Measurements from ENCODE around the gene COL4A5. TPM values are rescaled to one million over a fixed set of nuclear protein-coding genes. Genes with fewer than 3 reads are reported as not detected.

The COL4A5 gene
- total and polyA plus RNA-seq, 12 donors: 5.1 to 13.5 (median 10.8) TPM

- intact Hi-C loops (cut with DNase I): loop anchor here in 1 of 10 donors (10.0 kb wide), 1 partner anchor 82 kb away; no protein-coding TSS in a partner anchor
- Histone ChIP-seq H3K36me3 (no peaks in the 10 kb centered on the region), H3K27ac (no peak overlapping the region), H3K4me3 (no peak overlapping the region), H3K27me3 (peaks cover 0 to 39% (median 0%) of the 10 kb centered on the region in 7 donors), H3K9me3 (no peaks in the 10 kb centered on the region), H3K4me1 (peaks cover 0 to 4% (median 0%) of the 10 kb centered on the region in 9 donors)
- TF ChIP-seq, protein P1, sequence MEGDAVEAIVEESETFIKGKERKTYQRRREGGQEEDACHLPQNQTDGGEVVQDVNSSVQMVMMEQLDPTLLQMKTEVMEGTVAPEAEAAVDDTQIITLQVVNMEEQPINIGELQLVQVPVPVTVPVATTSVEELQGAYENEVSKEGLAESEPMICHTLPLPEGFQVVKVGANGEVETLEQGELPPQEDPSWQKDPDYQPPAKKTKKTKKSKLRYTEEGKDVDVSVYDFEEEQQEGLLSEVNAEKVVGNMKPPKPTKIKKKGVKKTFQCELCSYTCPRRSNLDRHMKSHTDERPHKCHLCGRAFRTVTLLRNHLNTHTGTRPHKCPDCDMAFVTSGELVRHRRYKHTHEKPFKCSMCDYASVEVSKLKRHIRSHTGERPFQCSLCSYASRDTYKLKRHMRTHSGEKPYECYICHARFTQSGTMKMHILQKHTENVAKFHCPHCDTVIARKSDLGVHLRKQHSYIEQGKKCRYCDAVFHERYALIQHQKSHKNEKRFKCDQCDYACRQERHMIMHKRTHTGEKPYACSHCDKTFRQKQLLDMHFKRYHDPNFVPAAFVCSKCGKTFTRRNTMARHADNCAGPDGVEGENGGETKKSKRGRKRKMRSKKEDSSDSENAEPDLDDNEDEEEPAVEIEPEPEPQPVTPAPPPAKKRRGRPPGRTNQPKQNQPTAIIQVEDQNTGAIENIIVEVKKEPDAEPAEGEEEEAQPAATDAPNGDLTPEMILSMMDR (IDR thresholded peaks at IDR 0.05): no peak
- DNase-seq (no peak), ATAC-seq (no peak)
- WGBS, 2 donors: 94 to 100% methylated on average over 1 of the region's 1 CpG
Observed at GRCh38 chrX:108396986-108397385, 42.7 kb upstream of the COL4A5 start.

DNA sequence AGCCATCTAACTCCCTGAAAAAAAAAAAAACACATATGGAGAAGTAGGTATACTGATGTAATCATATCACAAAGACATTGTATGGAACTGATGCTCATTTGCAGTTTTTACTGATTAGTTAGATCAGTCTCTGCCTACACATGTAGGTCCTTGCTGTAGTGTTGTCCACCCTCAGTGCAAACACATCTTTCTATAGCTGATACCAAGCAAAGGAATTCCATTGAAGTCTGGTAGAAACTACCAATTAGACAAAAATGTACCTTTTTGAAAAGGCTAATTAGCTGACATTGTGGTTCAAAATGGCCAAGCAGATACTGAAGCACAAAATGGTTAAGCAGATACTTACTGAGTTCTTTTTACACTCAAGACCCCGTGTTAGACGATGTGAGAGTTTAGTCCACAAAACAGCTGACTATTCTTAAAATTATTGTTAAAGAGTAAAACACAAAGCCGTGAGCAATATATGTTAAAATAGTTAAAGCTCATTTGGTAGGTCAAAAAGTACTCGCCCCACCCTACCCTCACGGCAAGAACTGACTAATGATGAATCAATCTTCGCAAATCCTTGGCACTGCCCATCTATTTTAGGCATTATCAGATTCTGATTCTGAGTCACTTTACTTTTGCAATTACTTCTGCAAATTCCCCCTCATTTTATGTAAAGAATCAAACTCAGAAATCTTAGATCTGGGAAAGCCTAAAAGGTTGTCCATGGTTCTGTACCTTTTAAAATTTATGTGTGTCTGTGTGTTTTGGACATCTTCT is 41.8 kb upstream of the COL4A5 start:
- TF ChIP-seq, protein P1 (IDR thresholded peaks at IDR 0.05): no peak
- Histone ChIP-seq H3K9me3 (no peaks in the 10 kb centered on the region), H3K36me3 (no peaks in the 10 kb centered on the region), H3K4me3 (no peak overlapping the region), H3K4me1 (peaks cover 0 to 4% (median 0%) of the 10 kb centered on the region in 9 donors), H3K27me3 (peaks cover 0 to 45% (median 0%) of the 10 kb centered on the region in 7 donors), H3K27ac (no peak overlapping the region)
- DNase-seq (no peak), ATAC-seq (no peak)
- WGBS, 2 donors: 87 to 93% methylated on average over 6 of the region's 6 CpGs
- intact Hi-C loops (cut with DNase I): loop anchor here in 1 of 10 donors (10.0 kb wide), 1 partner anchor 83 kb away; no protein-coding TSS in a partner anchor

GRCh38 chrX:108399418-108400165 is 40.0 kb upstream of the COL4A5 start:
- intact Hi-C loops (cut with DNase I): loop anchor here in 1 of 10 donors (10.0 kb wide), 1 partner anchor 85 kb away; no protein-coding TSS in a partner anchor
- TF ChIP-seq, protein P1 (IDR thresholded peaks at IDR 0.05): no peak
- no peaks in the 10 kb centered on the region for H3K36me3 ChIP-seq
- peaks cover 0 to 48% (median 0%) of the 10 kb centered on the region in 7 donors for H3K27me3 ChIP-seq
- DNase-seq (no peak), ATAC-seq (no peak)
- 65 to 76% methylated on average over 1 of the region's 1 CpG for WGBS, 2 donors
- no peaks in the 10 kb centered on the region for H3K9me3 ChIP-seq
- H3K4me1 ChIP-seq: peaks cover 0 to 4% (median 0%) of the 10 kb centered on the region in 9 donors
- H3K27ac ChIP-seq: no peak overlapping the region
- no peak overlapping the region for H3K4me3 ChIP-seq

GRCh38 chrX:108412783-108413182 is 26.9 kb upstream of the COL4A5 start:
- ATAC-seq: no peak
- H3K4me3 ChIP-seq: no peak overlapping the region
- DNase-seq: no peak
- no peaks in the 10 kb centered on the region for H3K4me1 ChIP-seq
- no peak overlapping the region for H3K27ac ChIP-seq
- no peaks in the 10 kb centered on the region for H3K36me3 ChIP-seq
- TF ChIP-seq, protein P1 (IDR thresholded peaks at IDR 0.05): no peak
- H3K9me3 ChIP-seq: no peaks in the 10 kb centered on the region
- intact Hi-C loops (cut with DNase I): no loop called here
- H3K27me3 ChIP-seq: peaks cover 0 to 31% (median 0%) of the 10 kb centered on the region in 7 donors

All from heart right ventricle (tissue), 16 donors.